HG03457 (cell line): ENCODE results near the gene SLA2.
"Not testable (repeated sequence)": the region's sequence is repeated elsewhere in the genome, so short reads cannot be mapped to it uniquely, and the experiment has no call there.

Experiments
- ATAC-seq: cut with Tn5 transposase; IDR thresholded peaks from one replicate; pipeline ENCODE4 v1.9.1; 2021; ENCODE audit warnings: moderate number of reproducible peaks; ENCODE audit not compliant: unreplicated experiment

SLA2 gene

DNA sequence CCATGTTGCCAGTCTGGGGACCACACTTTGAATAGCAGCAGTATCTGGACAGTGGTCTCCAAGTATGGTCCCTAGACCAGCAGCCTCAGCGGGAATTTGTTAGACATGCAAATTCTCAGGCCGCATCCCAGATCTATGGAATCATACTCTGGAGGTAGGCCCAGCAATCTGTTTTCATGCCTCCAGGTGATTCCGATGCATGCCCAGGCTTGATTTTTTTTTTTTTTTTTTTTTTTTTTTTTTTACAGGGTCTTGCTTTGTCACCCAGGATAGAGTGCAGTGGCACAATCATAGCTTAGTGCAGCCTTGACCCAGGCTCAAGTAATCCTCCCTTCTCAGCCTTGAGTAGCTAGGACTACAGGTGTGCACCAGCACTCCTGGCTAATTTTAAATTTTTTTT lies 682 bp upstream of the SLA2 start:
- no peak for ATAC-seq

- no peak for ATAC-seq
Observed at GRCh38 chr20:36645353-36645752, 643 bp downstream of the SLA2 start.

DNA sequence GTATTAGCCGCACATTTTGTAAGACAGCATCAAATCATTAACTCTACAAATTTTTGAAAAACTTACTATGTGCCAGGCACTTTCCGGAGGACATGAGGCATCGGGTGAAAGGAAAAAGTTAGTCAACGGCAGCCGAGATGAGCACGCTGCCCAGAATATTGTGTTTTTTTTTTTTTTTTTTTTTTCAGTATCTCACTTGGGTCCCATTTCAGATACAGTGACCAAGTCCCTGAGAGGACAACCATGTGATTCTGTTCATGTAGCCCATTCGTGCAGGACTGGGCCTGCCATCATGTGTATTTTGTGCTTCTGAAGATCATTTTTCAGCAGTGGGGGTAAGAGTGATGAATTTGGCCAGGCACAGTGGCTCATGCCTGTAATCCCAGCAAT lies 1.3 kb downstream of the SLA2 start:
- no peak for ATAC-seq

DNA sequence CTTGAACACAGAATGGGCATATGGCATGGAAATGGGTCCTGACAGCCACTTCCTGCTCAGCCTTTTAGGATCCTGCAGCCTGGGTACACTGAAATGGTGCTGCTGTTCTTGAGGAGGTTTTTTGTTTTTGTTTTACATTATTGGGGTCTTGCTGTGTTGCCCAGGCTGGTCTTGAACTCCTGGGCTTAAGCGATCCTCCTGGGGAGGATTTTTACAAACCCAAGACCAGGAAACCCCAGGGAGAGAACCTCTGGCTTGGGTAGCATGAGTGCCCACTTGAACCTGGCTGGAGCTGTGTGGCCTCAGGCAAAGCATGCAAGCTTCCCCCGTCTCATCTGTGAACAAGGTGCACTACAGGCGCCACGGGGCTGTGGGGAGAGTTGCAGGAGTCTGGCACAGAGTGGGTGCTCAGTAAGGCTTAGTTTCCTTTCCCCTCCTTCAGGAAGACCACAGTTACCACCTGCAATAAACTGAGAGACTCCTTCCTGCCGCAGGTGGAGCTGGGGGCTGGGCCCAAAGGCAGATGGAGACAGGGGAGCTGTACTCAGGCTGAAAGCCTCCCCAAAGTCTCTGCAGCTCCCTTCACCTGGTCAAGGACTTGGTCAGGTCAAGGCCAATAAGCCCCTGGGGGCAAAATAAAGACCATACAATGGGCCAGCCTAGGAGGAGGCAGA lies 1.8 kb downstream of the SLA2 start:
- ATAC-seq: no peak

DNA sequence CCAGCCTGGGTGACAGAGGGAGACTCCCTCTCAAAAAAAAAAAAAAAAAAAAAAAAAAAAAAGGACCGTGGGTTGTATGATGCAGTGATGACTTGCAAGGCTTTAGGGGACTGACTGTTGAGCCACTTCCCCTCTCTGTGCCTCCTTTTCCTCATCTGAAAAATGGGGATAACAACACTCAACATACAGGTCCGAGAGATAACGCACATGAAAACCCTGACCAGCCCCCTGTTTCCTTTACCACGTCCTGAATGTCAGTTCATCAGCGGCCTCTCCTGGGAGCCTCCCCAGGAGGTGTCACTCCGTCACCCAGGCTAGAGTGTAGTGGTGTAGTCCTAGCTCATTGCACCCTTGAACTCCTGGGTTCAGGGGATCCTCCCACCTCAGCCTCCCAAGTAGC lies 3.9 kb downstream of the SLA2 start:
- no peak for ATAC-seq

GRCh38 chr20:36641506-36641843 lies 4.5 kb downstream of the SLA2 start:
- ATAC-seq: no peak

GRCh38 chr20:36638876-36639400 lies 7.1 kb downstream of the SLA2 start:
- not testable (repeated sequence) for ATAC-seq

DNA sequence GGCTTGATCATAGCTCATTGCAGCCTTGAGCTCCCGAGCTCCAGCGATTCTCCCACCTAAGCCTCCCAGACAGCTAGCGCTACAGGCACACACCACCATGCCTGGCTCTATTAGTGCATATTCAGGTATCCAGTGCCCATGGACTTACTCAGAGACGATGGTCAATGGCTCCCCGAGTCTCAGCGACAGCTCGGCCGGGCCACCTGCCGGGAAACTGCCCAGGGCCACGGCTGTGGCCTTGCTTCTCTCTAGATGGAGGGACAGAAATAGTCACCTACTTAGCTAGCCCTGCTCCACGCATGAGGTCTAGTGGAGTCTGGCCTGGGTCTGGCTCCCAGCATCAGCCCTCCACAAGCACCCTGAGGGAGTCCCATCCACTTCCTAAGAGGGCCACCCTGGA lies 11.7 kb downstream of the SLA2 start:
- no peak for ATAC-seq

GRCh38 chr20:36633285-36633772 lies 12.7 kb downstream of the SLA2 start:
- ATAC-seq: no peak

DNA sequence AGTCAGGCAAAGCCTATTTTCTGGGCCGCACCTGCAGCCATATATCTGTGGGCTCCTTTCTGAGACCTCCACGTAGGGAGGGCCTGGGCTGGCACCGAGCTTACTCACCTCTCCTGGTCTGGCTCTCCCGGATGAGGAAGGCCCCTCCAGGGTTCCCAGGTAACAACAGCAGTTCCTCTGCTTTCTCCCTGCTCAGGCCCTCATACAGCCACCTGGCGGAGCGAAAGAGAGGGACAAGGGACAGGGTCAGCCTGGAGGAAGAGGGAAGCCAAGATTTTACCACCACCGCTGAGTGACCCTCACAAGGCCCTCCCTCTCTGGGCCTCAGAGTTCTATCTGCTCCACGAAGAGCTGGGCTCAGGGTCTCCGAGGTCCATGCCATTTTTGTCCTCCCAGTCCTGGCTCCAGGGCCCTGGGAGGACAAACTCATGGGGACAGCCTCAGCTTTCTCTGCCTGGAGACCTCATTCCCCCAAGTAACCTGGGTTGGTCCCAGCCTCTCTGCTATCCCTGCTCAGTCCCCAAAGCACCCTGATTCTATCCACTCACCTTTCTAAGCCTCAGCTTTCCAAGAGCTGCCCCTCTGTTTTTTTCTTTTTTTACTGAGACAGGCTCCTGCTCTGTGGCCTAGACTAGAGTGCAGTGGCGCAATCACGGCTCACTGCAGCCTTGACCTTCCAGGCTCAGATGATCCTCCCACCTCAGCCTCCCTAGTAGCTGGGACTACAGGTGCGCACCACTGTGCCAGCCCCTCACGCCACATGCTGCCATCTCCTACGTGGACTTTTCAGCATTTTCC lies 13.3 kb downstream of the SLA2 start:
- no peak for ATAC-seq

GRCh38 chr20:36632147-36632486 lies 13.9 kb downstream of the SLA2 start:
- no peak for ATAC-seq

DNA sequence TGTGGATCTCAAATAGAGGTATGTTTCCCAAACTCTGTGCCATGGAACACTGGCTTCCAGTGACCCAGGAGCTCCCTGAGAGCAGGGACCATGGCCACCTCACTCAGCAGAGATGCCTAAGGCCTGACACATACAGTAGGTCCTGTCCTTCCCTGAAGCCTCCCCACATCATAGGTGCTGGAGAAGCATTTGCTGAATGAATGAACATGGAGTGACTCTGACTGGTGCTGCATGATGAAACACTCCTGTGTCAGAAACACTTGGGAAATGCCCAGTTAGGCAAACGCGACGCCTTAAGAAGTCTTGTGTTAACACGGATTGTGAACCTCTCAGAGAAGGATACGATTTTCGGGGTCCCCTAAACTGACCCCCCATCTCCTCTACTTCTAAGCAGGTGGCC lies 14.3 kb downstream of the SLA2 start:
- ATAC-seq: no peak

DNA sequence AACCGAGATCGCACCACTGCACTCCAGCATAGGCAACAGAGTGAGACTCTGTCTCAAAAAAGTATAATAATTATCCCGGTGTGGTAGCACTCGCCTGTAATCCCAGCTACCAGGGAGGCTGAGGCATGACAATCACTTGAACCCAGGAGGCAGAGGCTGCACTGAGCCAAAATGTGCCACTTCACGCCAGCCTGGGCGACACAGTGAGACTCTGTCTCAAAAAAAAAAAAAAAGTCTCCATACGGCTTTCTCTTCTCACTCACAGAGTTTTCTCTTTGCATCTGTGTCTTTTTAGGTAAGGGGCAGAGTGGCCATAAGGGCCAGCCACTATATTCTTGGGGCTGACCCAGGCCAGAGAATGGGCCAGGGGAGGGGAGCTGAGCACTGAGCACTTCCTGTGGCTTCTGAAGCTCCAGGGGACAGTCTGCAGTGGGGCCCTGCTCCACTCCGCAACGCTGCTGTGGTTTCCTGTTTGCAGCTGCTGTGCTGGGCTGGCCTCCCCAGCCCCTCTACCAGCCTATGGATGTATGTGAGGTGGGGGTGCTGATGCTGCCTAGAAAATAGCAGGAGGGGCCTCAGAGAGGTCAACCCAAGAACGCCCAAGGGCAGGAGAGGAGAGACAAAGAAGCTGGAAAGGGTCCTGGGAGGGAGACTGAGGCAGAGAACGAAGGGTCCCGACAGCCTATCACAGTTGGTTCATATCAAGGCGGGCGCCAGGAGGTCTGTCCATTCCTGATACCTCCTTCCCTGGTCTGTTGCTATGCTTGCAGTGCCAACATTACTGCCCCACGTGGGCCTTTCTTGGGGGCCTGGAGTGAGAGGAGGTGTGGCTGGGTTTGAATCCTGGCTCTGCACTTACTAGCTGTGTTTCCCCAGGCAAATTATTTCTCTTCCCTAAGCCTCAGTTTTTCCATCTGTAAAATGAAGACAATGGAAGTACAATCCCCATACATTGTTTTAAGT lies 16.0 kb downstream of the SLA2 start:
- no peak for ATAC-seq

- no peak for ATAC-seq
Observed at GRCh38 chr20:36628076-36628475, 17.9 kb downstream of the SLA2 start.

GRCh38 chr20:36624944-36625324 lies 21.1 kb downstream of the SLA2 start:
- no peak for ATAC-seq

DNA sequence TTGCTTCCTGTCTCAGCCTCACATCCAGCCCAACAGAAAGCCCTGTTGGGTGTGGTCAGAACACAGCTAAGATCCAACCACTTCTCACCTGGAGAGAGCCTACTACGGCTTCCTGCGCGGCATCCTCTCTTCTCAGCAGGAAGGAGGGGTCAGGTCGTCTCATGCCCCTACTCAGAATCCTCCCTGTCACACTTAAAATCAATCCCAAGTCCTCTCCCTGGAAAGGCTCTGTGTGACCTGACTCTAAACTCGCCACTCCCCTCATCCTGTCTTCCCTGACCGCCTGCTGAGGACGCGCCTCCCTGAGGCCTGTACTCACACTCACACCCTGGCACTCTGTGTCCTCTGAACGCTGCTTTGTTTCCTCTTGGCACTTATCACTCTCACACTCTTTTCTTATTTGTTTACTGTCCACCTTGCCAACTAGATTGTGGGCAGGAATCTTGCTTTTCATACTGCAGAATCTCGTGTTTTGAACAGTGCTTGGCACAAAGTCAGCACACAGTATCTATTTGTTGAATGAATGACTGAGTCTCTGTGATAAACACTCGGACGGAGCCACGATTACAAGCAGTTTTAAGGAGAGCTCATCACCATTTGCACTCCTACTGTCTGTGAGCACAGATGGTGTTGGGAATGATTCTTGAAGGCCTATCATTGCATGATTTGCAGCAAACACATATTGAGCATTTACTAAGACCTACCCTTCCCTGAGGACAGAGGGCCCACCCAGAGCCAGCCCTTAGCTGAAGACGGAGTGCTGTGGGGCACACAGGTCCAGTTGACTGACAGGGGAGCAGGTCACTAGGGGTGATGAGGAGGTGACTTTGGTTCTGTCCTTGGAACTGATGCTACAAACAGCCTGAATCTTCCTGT lies 21.7 kb downstream of the SLA2 start:
- no peak for ATAC-seq

DNA sequence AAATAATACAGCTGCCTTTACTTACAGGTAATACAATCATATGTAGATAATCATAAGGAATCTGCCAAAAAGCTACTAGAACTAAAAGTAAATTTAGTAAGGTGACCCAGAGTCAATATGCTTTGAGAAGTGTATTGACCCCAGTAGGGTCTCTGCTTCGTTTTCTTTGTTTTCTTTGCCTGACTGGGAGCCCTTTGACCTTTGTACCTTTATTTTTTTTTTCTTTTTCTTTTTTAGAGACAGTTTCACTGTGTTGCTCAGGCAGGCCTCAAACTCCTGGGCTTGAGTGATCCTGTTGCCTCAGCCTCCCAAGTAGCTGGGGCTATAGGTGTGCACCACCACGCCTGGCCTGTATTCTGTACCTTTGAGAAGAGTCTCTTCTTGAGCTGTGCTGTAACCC lies 22.6 kb downstream of the SLA2 start:
- no peak for ATAC-seq

GRCh38 chr20:36620917-36621316 lies 25.1 kb downstream of the SLA2 start:
- no peak for ATAC-seq

- no peak for ATAC-seq
Observed at GRCh38 chr20:36614781-36615557, 31.0 kb downstream of the SLA2 start.

DNA sequence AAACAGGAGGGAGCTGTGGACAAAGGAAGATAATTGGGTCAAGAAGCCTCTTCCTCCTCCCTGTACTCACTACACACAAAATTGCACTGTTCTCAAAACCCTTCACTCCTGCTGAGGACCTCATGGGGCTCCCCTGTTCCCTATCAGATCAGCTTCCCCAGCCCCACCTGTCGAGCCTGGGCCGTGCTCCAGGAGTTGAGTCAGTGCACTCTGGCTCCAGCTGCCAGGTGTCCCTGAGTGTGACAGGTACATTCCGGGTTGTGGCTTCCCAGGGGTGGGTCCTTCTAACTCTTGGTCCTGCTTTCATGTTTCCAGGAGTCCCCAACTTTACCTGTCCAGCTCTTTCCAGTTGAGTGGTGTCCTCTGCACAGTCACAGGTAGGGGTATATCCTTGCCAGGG lies 32.0 kb downstream of the SLA2 start:
- no peak for ATAC-seq
